ENCODE results near the gene ZNF524.
A peak's percentile ranks its signal among the peaks of the same experiment; 100 is the strongest.

The ZNF524 gene

GRCh38 chr19:55603115-55603514 is 3.0 kb downstream of the ZNF524 start:
- DNase-seq, result no peak

- no peak for DNase-seq
These were observed 3.6 kb downstream of the ZNF524 start for GRCh38 chr19:55603581-55604292.

GRCh38 chr19:55605207-55605636 is 5.1 kb downstream of the ZNF524 start:
- peak; percentile 99 for DNase-seq

- DNase-seq, result peak; percentile 42
These were observed 5.8 kb downstream of the ZNF524 start, which contains the start of gene ZNF865 for GRCh38 chr19:55605637-55606470. ZNF865 (plus strand) TSS chr19:55605647; CDS start chr19:55613619, 7,972 bp downstream.

GRCh38 chr19:55606471-55606787 is 6.3 kb downstream of the ZNF524 start:
- no peak for DNase-seq

GRCh38 chr19:55606817-55607216 is 6.7 kb downstream of the ZNF524 start:
- DNase-seq, result no peak

GRCh38 chr19:55609326-55609725 is 9.2 kb downstream of the ZNF524 start:
- no peak for DNase-seq

- no peak for DNase-seq
These were observed 11.4 kb downstream of the ZNF524 start for GRCh38 chr19:55611300-55611982.

- DNase-seq, result no peak
These were observed 12.0 kb downstream of the ZNF524 start for GRCh38 chr19:55611983-55612645.

- no peak for DNase-seq
These were observed 13.3 kb downstream of the ZNF524 start for GRCh38 chr19:55613396-55613795.

GRCh38 chr19:55613930-55614710 is 14.0 kb downstream of the ZNF524 start:
- DNase-seq, result no peak

GRCh38 chr19:55614711-55615542 is 14.8 kb downstream of the ZNF524 start:
- DNase-seq, result no peak

GRCh38 chr19:55615543-55616394 is 15.7 kb downstream of the ZNF524 start:
- no peak for DNase-seq

GRCh38 chr19:55616395-55616875 is 16.3 kb downstream of the ZNF524 start:
- no peak for DNase-seq

GRCh38 chr19:55617426-55617825 is 17.3 kb downstream of the ZNF524 start:
- DNase-seq, result no peak

GRCh38 chr19:55618426-55618825 is 18.3 kb downstream of the ZNF524 start:
- no peak for DNase-seq

- DNase-seq, result no peak
These were observed 19.2 kb downstream of the ZNF524 start for GRCh38 chr19:55619286-55619685.

GRCh38 chr19:55620410-55621204 is 20.5 kb downstream of the ZNF524 start:
- DNase-seq, result no peak

- DNase-seq, result no peak
These were observed 21.2 kb downstream of the ZNF524 start for GRCh38 chr19:55621205-55621672.
